Adrenal gland (tissue), 12 donors: ENCODE results near the gene ZNF827. TPM values are rescaled to one million over a fixed set of nuclear protein-coding genes. Genes with fewer than 3 reads are reported as not detected.
A peak's percentile ranks its signal among the peaks of the same experiment; 100 is the strongest.

Source experiments
- DNase-seq, 7 donors: peaks; one replicate each; pipeline ENCODE4 v3.0.0-alpha.2; 2019 to 2020
- H3K27ac ChIP-seq, 5 donors: fragments of 200-600 bp; sonication (generic) in 4 of 5; 1 replicate in 3 of 5; 2 replicates in 2 of 5; pipeline versions ENCODE4 v1.5.1 to v1.8.0; 2016 to 2020; ENCODE audit warnings: mild to moderate bottlenecking in 1 of 5
- H3K27me3 ChIP-seq: fragments of 200-600 bp; 2 replicates; pipeline ENCODE4 v1.8.0; 2021
- H3K36me3 ChIP-seq, 2 donors: fragments of 200-600 bp; replicated peaks in 1 of 2; 1 replicate in 1 of 2; 2 replicates in 1 of 2; pipeline versions ENCODE4 v1.5.1 to v1.8.0; 2018 to 2022
- H3K4me1 ChIP-seq, 2 donors: fragments of 200-600 bp; replicated peaks in 1 of 2; 1 replicate in 1 of 2; 2 replicates in 1 of 2; pipeline versions ENCODE4 v1.5.1 to v1.8.0; 2018 to 2021
- H3K4me3 ChIP-seq, 4 donors: fragments of 200-600 bp; sonication (generic) in 3 of 4; one replicate each; pipeline ENCODE4 v1.5.1; 2016 to 2018
- H3K9me3 ChIP-seq, 3 donors: fragments of 200-600 bp; sonication (generic) in 1 of 3; replicated peaks in 1 of 3; 1 replicate in 2 of 3; 2 replicates in 1 of 3; pipeline versions ENCODE4 v1.5.1 to v1.8.0; 2016 to 2021
- CTCF ChIP-seq, 6 experiments: fragments of 450-650 bp in 4 of 6; fragments of 200-600 bp in 2 of 6; sonication (generic) in 1 of 6; IDR thresholded peaks; 1 replicate in 5 of 6; 2 replicates in 1 of 6; pipeline versions ENCODE4 v1.5.1 to v1.8.0; 2016 to 2021; ENCODE audit warnings: antibody characterized with exemption in 6 of 6, mild to moderate bottlenecking in 2 of 6, moderate library complexity in 1 of 6
- POLR2A ChIP-seq, 2 donors: fragments of 450-650 bp; IDR thresholded peaks; one replicate each; pipeline ENCODE4 v1.6.1; 2017; ENCODE audit warnings: antibody characterized with exemption in 2 of 2, mild to moderate bottlenecking in 2 of 2, moderate library complexity in 1 of 2
- WGBS, 4 donors: extraction: QIAGEN DNeasy Blood & Tissue Kit in 2 of 4; methylation state at CpG; one replicate each; pipeline versions ENCODE4 v1.1.5 to v1.1.7; 2013 to 2017; 5-methylcytosine and 5-hydroxymethylcytosine counted together
- intact Hi-C, 2 donors: fragments of 100-400 bp; cut with DNase I; formaldehyde crosslinking; loops; one replicate each; pipeline versions ENCODE4 v1.14.1 to v1.15.0; 2022 to 2023
- polyA plus RNA-seq, 3 donors: library from polyadenylated mRNA; stranded (reverse); fragments of 200-250 nt in 2 of 3; fragments of 350-450 nt in 1 of 3; fragmentation: Illumina TruSeq in 1 of 3; extraction: RNeasy Lipid Tissue Mini Kit (QIAGEN cat#74804) in 1 of 3; gene quantifications; one replicate each; pipeline ENCODE4 v1.2.3, GENCODE V29; 2013 to 2014
- total RNA-seq, 9 donors: library from RNA; depleted of rRNA in 4 of 9; stranded (reverse); fragments of >200 nt in 4 of 9; fragments of 120-200 nt in 1 of 9; fragmentation: NEBNext Ultra II Directional in 1 of 9; extraction: Animal tissue kit (Norgen Biotek cat#: 25700) in 1 of 9; gene quantifications; one replicate each; pipeline versions ENCODE4 v1.1.0 to v1.2.4, GENCODE V29; 2013 to 2023
- donor health status: healthy with polysubstance abuse.
- donor health status: Bipolar disorder and iron deficiency.
- donor health status: DM: yes; HTN: yes; CAD: no.
- donor health status: DM: no; HTN: no; CAD: no.
- donor health status: DM: no; HTN: no; CAD: no.
- donor health status: DM: yes; HTN: yes; CAD: no.

Gene ZNF827
- total and polyA plus RNA-seq, 12 donors, result 8.0 to 37.1 (median 22.7) TPM

GRCh38 chr4:145860446-145860845 lies 78.2 kb downstream of the ZNF827 start:
- Histone ChIP-seq H3K9me3 (no peaks in the 10 kb centered on the region), H3K27ac (no peak overlapping the region), H3K27me3 (no peaks in the 10 kb centered on the region), H3K4me3 (no peak overlapping the region), H3K4me1 (peaks cover 10 to 21% of the 10 kb centered on the region in 2 donors), H3K36me3 (no peaks in the 10 kb centered on the region)
- TF ChIP-seq POLR2A (IDR thresholded peaks at IDR 0.05) (no peak), CTCF (IDR thresholded peaks at IDR 0.05) (no peak)
- 55 to 75% (median 64%) methylated on average over 5 of the region's 5 CpGs for WGBS, 4 donors
- intact Hi-C loops, result no loop called here
- no peak for DNase-seq

GRCh38 chr4:145859926-145860325 lies 78.7 kb downstream of the ZNF827 start:
- no peak for TF ChIP-seq POLR2A (IDR thresholded peaks at IDR 0.05)
- no peak for TF ChIP-seq CTCF (IDR thresholded peaks at IDR 0.05)
- Histone ChIP-seq H3K9me3 (no peaks in the 10 kb centered on the region), H3K4me1 (peaks cover 5 to 16% of the 10 kb centered on the region in 2 donors), H3K27me3 (no peaks in the 10 kb centered on the region), H3K27ac (no peak overlapping the region), H3K4me3 (no peak overlapping the region), H3K36me3 (no peaks in the 10 kb centered on the region)
- no peak for DNase-seq
- 73 to 81% (median 79%) methylated on average over 3 of the region's 3 CpGs for WGBS, 4 donors
- intact Hi-C loops, result no loop called here

GRCh38 chr4:145859426-145859825 lies 79.2 kb downstream of the ZNF827 start:
- intact Hi-C loops, result no loop called here
- H3K27ac ChIP-seq, result no peak overlapping the region
- no peaks in the 10 kb centered on the region for H3K9me3 ChIP-seq
- TF ChIP-seq POLR2A (IDR thresholded peaks at IDR 0.05) (no peak), CTCF (IDR thresholded peaks at IDR 0.05) (no peak)
- 88 to 95% (median 92%) methylated on average over 8 of the region's 8 CpGs for WGBS, 4 donors
- H3K4me1 ChIP-seq, result peaks cover 1 to 11% of the 10 kb centered on the region in 2 donors
- no peak overlapping the region for H3K4me3 ChIP-seq
- no peaks in the 10 kb centered on the region for H3K27me3 ChIP-seq
- DNase-seq, result no peak
- no peaks in the 10 kb centered on the region for H3K36me3 ChIP-seq

- intact Hi-C loops, result no loop called here
- Histone ChIP-seq H3K36me3 (no peaks in the 10 kb centered on the region), H3K9me3 (no peaks in the 10 kb centered on the region), H3K4me3 (no peak overlapping the region), H3K27ac (peak overlapping the region in 1 of 5 donors; percentile 9), H3K27me3 (no peaks in the 10 kb centered on the region), H3K4me1 (peaks cover 6 to 22% of the 10 kb centered on the region in 2 donors)
- WGBS, 4 donors, result 43 to 58% (median 53%) methylated on average over 3 of the region's 3 CpGs
- TF ChIP-seq POLR2A (IDR thresholded peaks at IDR 0.05) (no peak), CTCF (IDR thresholded peaks at IDR 0.05) (no peak)
- no peak for DNase-seq
Observed at GRCh38 chr4:145852256-145852839, 86.3 kb downstream of the ZNF827 start.
